Measurements from ENCODE around the gene ANKMY1.

GRCh38 chr2:240460253-240460711 lies 97.5 kb downstream of the ANKMY1 start:
- TF ChIP-seq CTCF (IDR thresholded peaks at IDR 0.05; ENCODE audit: poor library complexity) (no peak), EZH2phosphoT487 (IDR thresholded peaks at IDR 0.05; ENCODE audit: low read depth, severe bottlenecking, unreplicated experiment) (no peak)

Data from hepatocyte (in vitro differentiated cells).